GM18951 (cell line): ENCODE data around the gene VGLL4.

Source experiments
- POLR2A ChIP-seq: IDR thresholded peaks from 4 replicates; pipeline ENCODE4 v1.6.1; 2011; ENCODE audit warnings: mild to moderate bottlenecking; ENCODE audit not compliant: insufficient read length, insufficient read depth; ENCODE audit errors: extremely low read depth
- in situ Hi-C: fragments of 300-500 bp; cut with MboI; formaldehyde crosslinking; loops from one replicate; pipeline ENCODE4 v1.12.0; 2022; ENCODE audit warnings: low sequenced_read_pairs, mixed read lengths, inconsistent platforms; ENCODE audit not compliant: unreplicated experiment

VGLL4 gene

DNA sequence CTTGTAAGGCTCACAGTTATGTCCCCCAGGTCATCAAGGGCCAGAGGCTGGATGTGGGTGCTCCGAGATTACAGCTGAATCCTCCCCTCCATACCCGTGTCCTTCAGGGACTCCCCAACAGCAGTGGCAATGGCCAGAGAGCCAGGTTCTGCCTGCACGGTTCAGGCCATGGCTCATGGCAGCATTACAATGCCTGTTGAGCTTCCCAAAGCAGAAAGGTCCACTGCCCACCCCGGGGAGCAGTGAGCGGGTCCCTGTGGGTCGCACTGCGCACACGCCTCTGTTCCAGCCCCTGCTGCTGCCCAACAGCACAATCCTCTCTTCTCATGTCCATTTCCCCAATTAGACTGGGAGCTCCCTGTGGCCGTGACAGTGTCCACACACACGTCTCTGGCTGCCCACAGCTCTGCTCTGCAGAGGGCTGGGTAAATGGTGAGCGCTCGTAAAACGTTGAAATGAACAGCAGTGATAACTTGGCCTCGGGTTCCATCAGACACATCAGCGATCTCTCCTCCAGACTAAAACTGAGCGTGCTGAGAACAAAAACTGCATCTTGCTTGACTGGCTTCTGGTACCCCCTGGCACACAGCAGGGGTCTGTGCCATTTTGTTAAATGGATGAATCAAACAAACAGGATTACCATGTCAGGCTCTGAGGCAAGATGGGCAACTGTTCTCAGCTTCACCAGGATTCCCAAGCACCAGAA is 80.4 kb downstream of the VGLL4 start:
- in situ Hi-C loops, result no loop called here
- TF ChIP-seq POLR2A, result no peak

DNA sequence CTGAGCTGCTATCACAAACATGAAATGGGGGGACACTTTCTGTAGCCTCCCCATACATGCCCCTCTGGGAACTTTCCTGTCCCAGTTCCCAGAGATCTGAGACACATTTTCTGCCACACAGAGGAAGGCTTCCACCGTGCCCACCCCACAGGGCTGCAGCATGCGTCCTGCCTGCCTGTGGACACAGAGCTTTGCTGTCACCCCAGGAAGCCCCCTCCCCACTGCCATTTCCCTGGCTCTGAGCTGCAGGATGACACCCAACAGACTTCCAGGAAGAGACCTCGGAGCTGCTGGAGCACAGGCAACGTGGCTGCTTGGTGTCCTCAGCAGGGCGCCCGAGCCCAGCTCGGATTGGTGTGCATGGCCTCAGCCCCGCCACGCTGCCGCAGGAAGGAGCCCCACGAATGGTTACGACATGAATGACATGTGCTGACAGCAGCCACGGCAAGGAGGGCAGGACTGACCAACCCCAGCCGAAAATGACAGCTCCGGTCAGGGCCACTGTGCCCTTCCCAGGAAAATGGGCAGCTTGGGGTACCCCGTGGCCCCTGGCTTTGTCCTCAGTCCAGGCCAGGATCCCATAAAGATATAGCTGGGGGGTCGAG is 81.3 kb downstream of the VGLL4 start:
- in situ Hi-C loops, result no loop called here
- no peak for TF ChIP-seq POLR2A

DNA sequence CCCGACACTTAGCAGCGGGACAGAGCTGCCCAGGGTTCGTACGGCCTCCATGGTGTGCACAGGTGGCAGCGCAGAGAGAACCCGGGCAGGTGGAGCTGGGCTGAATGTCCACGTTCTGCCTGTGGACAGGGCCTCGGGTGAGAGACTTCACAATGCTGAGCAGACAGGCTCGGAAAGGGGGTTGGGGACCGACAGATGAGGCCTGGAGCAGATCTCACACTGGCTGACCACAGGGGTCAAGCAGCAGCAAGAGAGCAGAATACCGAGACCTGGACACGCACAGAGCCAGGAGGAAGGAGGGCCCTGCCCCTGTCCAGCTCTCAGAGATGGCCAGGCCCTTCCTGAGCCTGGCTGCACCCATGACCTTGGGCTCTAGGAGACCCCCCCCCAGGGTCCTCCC is 83.0 kb downstream of the VGLL4 start:
- no peak for TF ChIP-seq POLR2A
- in situ Hi-C loops, result no loop called here

DNA sequence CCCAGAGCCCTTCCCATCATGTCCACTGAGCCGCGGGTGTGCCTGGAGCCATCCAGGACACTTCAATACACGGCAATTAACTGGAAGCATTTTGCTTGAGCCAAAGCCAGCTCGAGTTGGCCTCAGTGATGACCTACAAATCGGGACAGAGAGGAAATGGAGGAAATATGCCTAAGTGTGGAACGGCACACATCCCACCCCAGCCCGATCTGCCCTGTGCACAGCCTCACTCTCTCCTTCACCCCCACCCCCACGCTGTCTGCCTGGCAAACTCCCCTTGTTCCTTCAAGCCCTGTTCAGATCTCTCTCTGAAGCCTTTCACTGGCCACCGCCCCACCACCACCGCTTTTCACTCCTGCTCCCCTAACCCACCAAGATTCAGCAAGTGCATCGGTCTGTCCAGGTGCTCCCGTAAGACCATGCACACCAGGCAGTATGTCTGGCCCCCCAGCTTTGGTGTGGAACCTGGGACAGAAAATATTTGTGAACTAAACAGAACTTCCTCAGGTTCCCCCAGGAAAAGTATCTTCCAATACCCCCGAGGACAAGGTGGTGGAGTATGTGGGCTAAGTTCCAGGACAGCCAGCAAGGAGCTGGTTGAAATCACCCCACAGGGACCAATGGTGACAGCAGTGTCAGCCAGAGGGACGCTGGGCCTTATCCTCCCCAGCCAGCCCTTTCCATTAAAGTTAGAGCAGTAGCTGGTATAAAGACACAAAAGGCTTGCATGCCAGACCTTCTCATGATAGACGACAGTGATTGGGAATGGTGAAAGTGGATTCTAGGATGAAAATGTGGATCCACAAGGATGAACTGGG is 83.7 kb downstream of the VGLL4 start:
- in situ Hi-C loops, result no loop called here

DNA sequence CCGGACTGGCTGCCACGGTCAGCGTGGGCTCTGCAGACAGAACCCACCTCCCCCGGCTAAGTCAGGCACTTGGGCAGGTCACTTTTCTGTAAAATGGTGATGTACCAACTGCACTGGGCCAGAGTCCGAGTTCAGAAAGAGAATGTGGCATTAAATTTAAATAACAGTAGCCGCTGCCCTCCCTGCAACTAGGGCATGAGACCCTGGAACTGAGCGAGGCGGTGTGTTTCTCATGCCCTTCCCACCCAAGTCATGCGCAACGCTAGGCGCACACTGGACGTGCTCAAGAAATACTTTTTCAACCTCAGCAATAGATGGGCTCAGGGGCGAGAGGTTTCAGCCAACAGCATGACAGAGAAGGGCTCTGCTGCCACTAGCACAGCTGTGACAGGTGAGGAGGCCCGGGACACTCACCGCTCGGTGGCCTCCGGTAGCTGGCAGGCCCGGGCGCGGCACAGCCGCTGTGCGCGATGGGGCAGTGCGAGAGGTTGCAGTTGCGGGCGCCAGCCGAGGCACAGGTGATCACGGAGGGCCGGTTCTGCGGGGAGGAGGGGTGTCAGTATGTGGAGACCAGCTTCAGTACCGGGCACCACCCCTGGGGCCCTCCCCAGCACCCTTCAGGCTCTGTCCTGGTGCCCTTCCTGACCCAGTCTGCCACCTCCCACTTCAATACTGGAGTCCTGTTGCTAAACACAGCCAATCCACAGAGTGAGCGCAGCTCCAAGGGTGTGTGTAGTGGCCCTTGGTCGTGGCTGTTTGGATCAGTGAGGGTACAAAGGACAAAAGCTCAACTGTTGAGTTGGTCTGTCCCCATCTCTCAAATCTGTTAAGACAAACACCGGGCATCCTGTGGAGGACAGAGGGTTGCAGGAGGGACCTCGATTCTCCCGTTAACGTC is 84.5 kb downstream of the VGLL4 start:
- in situ Hi-C loops, result no loop called here
- no peak for TF ChIP-seq POLR2A

More for the DNA sequence above, 83.7 kb downstream of the VGLL4 start:
- no peak for TF ChIP-seq POLR2A

DNA sequence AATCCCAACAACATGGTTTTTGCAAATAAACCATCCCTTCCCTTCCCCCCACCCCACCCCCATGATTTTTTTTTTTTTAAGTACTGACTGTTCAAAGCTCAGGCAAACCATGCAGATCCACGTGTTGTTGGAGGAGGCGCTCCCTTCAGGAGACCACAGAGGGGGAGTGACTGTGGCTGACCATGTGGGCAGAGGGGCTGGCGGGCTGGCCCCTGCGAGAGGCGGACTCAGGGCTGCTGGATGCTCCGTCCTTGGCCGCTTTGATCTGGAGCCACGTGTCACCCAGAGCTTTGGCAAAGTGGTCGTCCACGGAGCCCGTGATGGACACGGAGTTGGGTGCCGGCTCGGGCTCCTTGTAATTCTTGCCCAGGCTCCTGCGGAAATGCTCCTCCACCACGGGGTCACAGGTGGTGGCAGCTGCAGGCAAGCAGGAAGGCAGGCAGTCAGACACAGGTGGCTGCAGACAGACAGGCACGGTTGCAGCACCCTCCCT is 85.3 kb downstream of the VGLL4 start:
- in situ Hi-C loops, result no loop called here
- no peak for TF ChIP-seq POLR2A

DNA sequence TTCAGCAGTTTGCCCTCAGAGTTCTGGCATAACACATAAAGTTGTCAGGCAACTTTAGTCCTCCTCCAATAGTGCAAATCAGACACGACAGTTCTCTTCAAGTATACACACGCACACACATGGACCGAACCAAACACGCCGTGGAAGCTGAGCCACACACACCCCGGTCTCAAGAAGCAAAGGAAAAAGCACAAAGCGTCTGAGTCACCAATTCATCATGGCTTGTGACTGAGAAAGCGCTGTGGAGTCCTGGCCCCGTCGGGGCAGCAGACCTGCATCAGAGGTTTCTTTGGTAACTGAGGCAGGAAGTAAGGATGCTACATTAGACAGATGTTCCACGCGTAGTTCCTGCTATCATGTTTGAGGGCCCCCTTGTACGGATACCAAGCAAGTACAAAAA is 85.7 kb downstream of the VGLL4 start:
- in situ Hi-C loops, result no loop called here
- TF ChIP-seq POLR2A, result no peak

DNA sequence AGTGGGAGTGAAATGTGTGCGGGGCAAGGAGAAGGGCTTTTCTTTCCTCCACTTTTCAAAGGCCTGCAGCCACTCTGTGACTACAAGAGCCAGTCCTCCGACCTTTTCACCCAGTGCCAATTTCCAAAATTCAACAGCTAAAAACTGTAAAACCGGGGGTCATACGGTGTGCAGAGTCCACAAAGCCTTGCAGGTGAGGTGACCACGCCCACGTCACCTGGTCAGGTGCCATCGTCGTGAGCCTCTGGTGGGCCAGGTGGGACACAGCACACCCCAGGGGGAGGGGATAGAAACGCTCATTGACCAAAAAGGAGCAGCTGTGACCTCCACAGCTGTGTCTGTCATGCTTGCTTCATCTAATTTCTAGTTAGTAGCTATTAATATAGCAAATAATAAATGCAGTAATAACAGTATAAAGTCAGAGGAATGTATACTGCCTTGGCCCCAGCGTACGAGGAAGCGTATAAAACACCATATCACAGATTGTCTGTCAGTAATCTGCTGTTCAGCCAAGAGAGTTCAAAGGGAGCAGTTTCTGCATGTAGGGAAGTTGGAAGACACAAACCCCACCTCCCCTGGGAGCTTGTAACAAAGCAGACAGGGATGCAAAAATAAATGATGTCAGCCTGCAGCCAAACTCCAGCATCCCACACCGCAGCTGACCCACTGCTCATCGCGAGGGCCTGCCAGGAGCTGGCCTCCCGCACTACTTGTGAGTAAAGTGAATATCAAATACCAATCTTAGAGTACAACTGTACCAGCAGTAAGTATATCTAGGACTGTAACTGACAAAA is 86.7 kb downstream of the VGLL4 start:
- in situ Hi-C loops, result no loop called here
- no peak for TF ChIP-seq POLR2A

DNA sequence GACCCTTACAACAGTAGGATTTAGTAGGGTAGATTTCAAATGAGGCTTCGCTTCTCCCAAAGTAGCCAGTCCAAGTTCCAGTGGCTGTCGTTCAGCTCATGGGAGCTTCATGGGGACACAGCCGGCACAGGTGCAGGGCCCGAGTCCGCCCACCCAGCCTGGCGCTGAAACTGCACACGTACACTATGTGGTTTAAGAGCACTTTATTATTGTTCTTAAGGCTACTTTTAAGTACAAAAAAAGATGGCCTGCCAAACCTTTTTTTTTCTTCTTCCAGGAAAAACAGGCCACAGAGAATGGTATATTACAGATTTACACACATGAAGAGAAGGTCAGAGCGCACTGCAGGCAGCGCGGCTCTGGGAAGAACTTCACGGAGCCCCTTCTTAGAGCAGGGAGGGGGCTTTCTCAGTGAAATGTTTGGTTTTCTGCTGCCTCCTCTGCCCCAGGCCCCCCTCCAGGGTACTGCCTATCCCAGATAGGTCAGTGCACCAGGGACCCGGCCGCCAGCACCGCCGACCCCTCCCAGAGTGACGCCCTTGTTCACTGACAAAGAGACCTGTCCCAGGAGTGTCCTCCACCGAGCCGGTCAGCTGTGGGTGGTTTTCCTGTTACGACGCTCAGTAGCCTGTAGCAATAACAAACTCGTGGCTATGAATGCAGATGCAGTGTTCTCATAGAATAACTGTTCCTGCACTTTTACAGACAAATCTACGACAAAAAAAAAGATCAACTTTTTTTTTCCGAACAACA is 87.7 kb downstream of the VGLL4 start:
- in situ Hi-C loops, result no loop called here

DNA sequence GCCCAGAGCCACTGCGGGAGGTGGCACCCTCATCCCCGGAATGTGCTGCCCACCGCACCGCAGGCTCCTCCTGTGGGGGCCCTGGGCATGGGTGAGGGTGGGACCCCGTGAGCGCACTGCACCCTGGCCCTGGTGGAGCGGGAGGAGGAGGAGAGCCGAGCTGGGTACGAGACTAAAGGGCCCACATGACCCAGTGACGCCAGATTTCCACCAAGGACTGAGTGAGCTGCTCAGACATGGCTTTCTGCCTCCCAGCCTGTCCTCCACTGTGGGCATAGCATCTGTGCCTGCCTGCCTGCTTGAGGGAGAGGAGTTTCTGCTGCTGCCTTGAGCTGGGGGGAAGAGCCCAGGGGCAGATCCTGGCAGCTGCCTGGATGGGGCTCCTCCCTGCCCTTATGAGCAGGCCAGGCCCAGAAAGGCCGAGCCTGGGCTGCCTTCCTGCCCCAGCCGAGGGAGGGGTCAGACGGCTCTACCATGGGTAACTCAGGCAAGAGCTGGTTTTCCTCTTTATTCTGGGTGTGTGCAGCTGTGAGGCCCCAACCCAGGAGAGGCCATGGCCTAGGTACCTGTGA is 88.4 kb downstream of the VGLL4 start:
- TF ChIP-seq POLR2A, result no peak
- in situ Hi-C loops, result no loop called here

More for the DNA sequence above, 87.7 kb downstream of the VGLL4 start:
- TF ChIP-seq POLR2A, result no peak

DNA sequence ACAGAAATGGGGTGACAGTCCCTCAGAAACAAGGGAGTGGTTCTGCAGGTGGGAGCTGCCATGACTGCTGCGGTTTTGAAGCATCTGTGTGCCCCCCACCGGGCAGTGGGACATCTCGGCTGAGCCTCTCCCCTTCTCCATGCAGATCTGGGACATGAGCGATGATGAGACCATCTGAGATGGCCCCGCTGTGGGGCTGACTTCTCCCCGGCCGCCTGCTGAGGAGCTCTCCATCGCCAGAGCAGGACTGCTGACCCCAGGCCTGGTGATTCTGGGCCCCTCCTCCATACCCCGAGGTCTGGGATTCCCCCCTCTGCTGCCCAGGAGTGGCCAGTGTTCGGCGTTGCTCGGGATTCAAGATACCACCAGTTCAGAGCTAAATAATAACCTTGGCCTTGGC is 89.0 kb downstream of the VGLL4 start:
- TF ChIP-seq POLR2A, result no peak
- in situ Hi-C loops, result no loop called here

DNA sequence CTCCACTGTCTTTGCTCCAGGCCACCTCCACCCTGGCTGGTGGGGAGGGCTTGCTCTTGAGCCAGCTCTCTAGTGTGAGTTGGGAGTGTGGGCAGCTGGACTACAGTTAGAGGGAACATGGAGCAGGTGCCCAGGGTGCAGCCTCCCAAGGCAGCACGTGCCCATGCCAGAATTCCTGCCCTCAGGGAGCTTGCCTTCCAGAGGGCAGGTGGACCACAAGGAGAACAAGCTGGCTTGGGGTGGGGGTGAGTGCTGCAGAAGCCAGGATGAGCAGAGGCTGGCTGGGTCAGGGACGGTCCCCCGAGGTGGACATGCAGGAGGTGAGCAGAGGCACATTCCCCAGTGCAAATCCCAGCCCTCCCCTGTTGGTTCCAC is 89.5 kb downstream of the VGLL4 start:
- no peak for TF ChIP-seq POLR2A
- in situ Hi-C loops, result no loop called here
